PC-3 (cell line): ENCODE data around the gene PEPD. TPM values are rescaled to one million over a fixed set of nuclear protein-coding genes. Genes with fewer than 3 reads are reported as not detected.

Source experiments
- ATAC-seq: fragments of 200-7000 bp; cut with Tn5 transposase; 2 replicates; pipeline ENCODE4 v1.9.1; 2020; ENCODE audit warnings: mild to moderate bottlenecking, moderate library complexity
- BruUV-seq: library from RNA; stranded (reverse); fragments of 400-500 nt; replicated peaks from 2 replicates; lab custom pipeline; 2021; lab: Mats Ljungman, UMichigan
- CTCF ChIA-PET: fragments of 300-600 bp; sonication (Branson Sonifier 250); formaldehyde crosslinking; loops from one replicate; lab custom pipeline; 2022; ENCODE audit warnings: antibody characterized with exemption; lab: Charles Lee
- POLR2A ChIA-PET: fragments of 300-600 bp; sonication (Branson Sonifier 250); formaldehyde crosslinking; loops from one replicate; lab custom pipeline; 2022; ENCODE audit warnings: antibody characterized with exemption; ENCODE audit not compliant: unreplicated experiment; lab: Charles Lee
- DNase-seq: peaks from one replicate; pipeline ENCODE4 v3.0.0-alpha.2; 2015
- H2AFZ ChIP-seq: fragments of 300-600 bp; sonication (generic); 2 replicates; pipeline ENCODE4 v1.6.0; 2016; ENCODE audit warnings: antibody characterized with exemption, low read length
- H3F3A ChIP-seq: fragments of 300-600 bp; sonication (generic); one replicate; pipeline ENCODE4 v1.6.0; 2017; ENCODE audit warnings: antibody characterized with exemption, low read length, control low read depth, mild to moderate bottlenecking; ENCODE audit not compliant: unreplicated experiment
- H3K27ac ChIP-seq: fragments of 300-600 bp; sonication (generic); 2 replicates; pipeline ENCODE4 v1.5.1; 2016; ENCODE audit warnings: mild to moderate bottlenecking, low read length
- H3K27me3 ChIP-seq: fragments of 300-600 bp; sonication (generic); 2 replicates; pipeline ENCODE4 v1.6.1; 2016; ENCODE audit warnings: low read length, mixed read lengths
- H3K36me3 ChIP-seq: fragments of 300-600 bp; sonication (generic); 2 replicates; pipeline ENCODE4 v1.6.1; 2016; ENCODE audit warnings: low read depth, mixed run types, low read length, mixed read lengths
- H3K4me1 ChIP-seq: fragments of 300-600 bp; sonication (generic); 2 replicates; pipeline ENCODE4 v1.5.1; 2016; ENCODE audit warnings: low read length; ENCODE audit not compliant: insufficient read depth
- H3K4me2 ChIP-seq: fragments of 300-600 bp; sonication (generic); 2 replicates; pipeline ENCODE4 v1.6.0; 2016; ENCODE audit warnings: low read length
- H3K4me3 ChIP-seq: fragments of 300-600 bp; sonication (generic); 2 replicates; pipeline ENCODE4 v1.5.1; 2016; ENCODE audit warnings: mild to moderate bottlenecking, low read length, mixed read lengths
- H3K79me2 ChIP-seq: fragments of 300-600 bp; sonication (generic); 2 replicates; pipeline ENCODE4 v1.6.1; 2017; ENCODE audit warnings: low read length, mixed read lengths
- H3K9ac ChIP-seq: fragments of 300-600 bp; sonication (generic); 2 replicates; pipeline ENCODE4 v1.6.0; 2016; ENCODE audit warnings: mild to moderate bottlenecking, low read length
- H3K9me2 ChIP-seq: fragments of 300-600 bp; sonication (generic); replicated peaks from 2 replicates; pipeline ENCODE4 v1.6.1; 2016; ENCODE audit warnings: mixed run types, low read length, mixed read lengths
- H3K9me3 ChIP-seq: fragments of 300-600 bp; sonication (generic); 2 replicates; pipeline ENCODE4 v1.6.1; 2016; ENCODE audit warnings: low read length, mixed read lengths
- H4K20me1 ChIP-seq: fragments of 300-600 bp; sonication (generic); 2 replicates; pipeline ENCODE4 v1.6.1; 2016; ENCODE audit warnings: low read length, mixed read lengths
- CTCF ChIP-seq: fragments of 300-600 bp; sonication (generic); conservative IDR thresholded peaks from 2 replicates; pipeline ENCODE4 v1.5.1; 2017; ENCODE audit warnings: antibody characterized with exemption, low read depth, mild to moderate bottlenecking, low read length
- EZH2 ChIP-seq: fragments of 300-600 bp; sonication (generic); IDR thresholded peaks from one replicate; pipeline ENCODE4 v1.6.1; 2017; ENCODE audit warnings: antibody characterized with exemption, mild to moderate bottlenecking, low read length; ENCODE audit not compliant: unreplicated experiment
- EZH2phosphoT487 ChIP-seq: fragments of 300-600 bp; sonication (generic); IDR thresholded peaks from 2 replicates; pipeline ENCODE4 v1.6.1; 2018; ENCODE audit warnings: mild to moderate bottlenecking, antibody characterized with exemption, low read length, borderline replicate concordance
- intact Hi-C: fragments of 100-400 bp; cut with micrococcal nuclease; formaldehyde crosslinking; loops from 2 replicates; pipeline ENCODE4 v1.9.0; 2023
- total RNA-seq: library from RNA; depleted of rRNA; stranded (reverse); fragments of >200 nt; gene quantifications from 2 replicates; pipeline ENCODE4 v1.2.3, GENCODE V29; 2014

Gene PEPD
- total RNA-seq, 1 experiment from 2014 or later = 53.4 TPM

- no peak overlapping the region for H3K4me2 ChIP-seq
- no peak overlapping the region for H3K4me3 ChIP-seq
- H3K4me1 ChIP-seq = no peaks in the 10 kb centered on the region
- ChIA-PET CTCF (no interaction called here), POLR2A (no interaction called here)
- no peaks in the 10 kb centered on the region for H3K9me2 ChIP-seq
- no peaks in the 10 kb centered on the region for H4K20me1 ChIP-seq
- intact Hi-C loops = no loop called here
- no peaks in the 10 kb centered on the region for H3K36me3 ChIP-seq
- TF ChIP-seq EZH2phosphoT487 (no peak), EZH2 (no peak), CTCF (no peak)
- H3K27ac ChIP-seq = no peak overlapping the region
- BruUV-seq = no TSS peak
- ATAC-seq (no peak), DNase-seq (no peak)
- no peaks in the 10 kb centered on the region for H3K27me3 ChIP-seq
- H3K9ac ChIP-seq = no peak overlapping the region
- no peak overlapping the region for H2AFZ ChIP-seq
- no peaks in the 10 kb centered on the region for H3K9me3 ChIP-seq
- H3F3A ChIP-seq = no peaks in the 10 kb centered on the region
- H3K79me2 ChIP-seq = no peaks in the 10 kb centered on the region
Observed at GRCh38 chr19:33446330-33447293, 75.0 kb downstream of the PEPD start.

GRCh38 chr19:33445442-33446329 is 75.9 kb downstream of the PEPD start:
- no peak for DNase-seq
- H3K79me2 ChIP-seq = no peaks in the 10 kb centered on the region
- H3K36me3 ChIP-seq = no peaks in the 10 kb centered on the region
- ATAC-seq = no peak
- H3K4me3 ChIP-seq = no peak overlapping the region
- no peaks in the 10 kb centered on the region for H4K20me1 ChIP-seq
- TF ChIP-seq EZH2 (no peak), EZH2phosphoT487 (no peak), CTCF (no peak)
- intact Hi-C loops = no loop called here
- H3K9ac ChIP-seq = no peak overlapping the region
- ChIA-PET POLR2A (no interaction called here), CTCF (no interaction called here)
- no peak overlapping the region for H3K27ac ChIP-seq
- no peaks in the 10 kb centered on the region for H3K27me3 ChIP-seq
- H3K4me2 ChIP-seq = no peak overlapping the region
- no peaks in the 10 kb centered on the region for H3K4me1 ChIP-seq
- no peak overlapping the region for H2AFZ ChIP-seq
- no TSS peak for BruUV-seq
- no peaks in the 10 kb centered on the region for H3K9me2 ChIP-seq
- no peaks in the 10 kb centered on the region for H3K9me3 ChIP-seq
- no peaks in the 10 kb centered on the region for H3F3A ChIP-seq
